Right hindlimb (tissue), 1 donor: ENCODE results near the gene CATSPERE.
"Not testable (repeated sequence)": the region's sequence is repeated elsewhere in the genome, so short reads cannot be mapped to it uniquely, and the experiment has no call there.

Source experiments
- DNase-seq: peaks from one replicate; pipeline ENCODE4 v3.0.0-alpha.2; 2018

CATSPERE gene

DNA sequence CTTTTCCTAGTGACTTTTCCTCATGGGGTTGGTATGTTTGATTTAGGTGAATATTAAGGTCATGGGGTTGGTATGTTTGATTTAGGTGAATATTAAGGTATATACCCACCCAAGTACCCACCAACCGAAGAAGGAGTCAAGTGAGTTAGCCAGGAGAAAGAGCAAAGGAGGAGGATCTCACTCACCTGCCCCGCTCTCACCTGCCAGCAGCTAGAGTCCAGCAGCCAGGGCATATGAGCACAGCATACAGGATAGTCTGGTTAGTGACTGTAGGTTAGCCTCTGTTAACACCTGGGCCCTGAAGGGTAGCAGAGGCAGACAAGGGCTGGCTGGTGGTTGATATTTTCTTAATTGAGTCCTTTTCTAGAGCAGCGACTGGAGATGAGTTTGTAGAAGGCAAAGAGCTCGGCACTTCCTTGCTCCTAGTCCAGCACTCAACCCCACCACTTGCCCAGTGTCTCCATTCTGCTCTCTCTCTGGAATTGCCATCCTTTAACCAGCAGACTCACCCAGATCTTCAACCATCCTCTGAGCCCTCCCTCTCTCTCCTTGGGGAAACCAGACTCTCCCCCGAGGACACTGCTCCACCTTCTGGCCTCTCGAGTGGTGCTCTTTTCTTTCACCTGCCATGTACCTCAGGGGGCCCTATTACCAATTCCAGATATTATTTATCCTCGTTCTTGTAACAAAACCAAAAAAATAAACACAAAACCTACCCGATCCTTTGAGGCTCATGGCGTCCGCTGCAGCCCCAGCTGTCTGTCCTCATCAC lies 175.6 kb downstream of the CATSPERE start:
- no peak for DNase-seq

DNA sequence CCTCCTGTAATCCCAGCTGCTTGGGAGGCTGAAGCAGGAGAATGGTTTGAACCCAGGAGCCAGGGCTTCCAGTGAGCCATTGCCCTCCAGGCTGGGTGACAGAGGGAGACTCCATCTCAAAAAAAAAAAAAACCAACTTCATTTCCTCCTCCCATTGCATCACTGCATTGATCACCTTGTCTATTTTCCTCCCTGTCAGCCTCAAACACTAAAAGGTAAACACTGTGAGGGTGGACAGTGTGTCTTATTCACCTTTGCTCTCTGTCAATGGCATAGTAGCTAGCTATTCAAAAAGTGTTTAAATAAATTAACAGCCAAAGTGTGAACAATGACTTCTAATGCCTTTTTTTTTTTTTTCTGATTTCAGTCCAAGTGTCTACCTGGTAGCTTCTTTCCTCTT lies 178.5 kb downstream of the CATSPERE start:
- DNase-seq: no peak

DNA sequence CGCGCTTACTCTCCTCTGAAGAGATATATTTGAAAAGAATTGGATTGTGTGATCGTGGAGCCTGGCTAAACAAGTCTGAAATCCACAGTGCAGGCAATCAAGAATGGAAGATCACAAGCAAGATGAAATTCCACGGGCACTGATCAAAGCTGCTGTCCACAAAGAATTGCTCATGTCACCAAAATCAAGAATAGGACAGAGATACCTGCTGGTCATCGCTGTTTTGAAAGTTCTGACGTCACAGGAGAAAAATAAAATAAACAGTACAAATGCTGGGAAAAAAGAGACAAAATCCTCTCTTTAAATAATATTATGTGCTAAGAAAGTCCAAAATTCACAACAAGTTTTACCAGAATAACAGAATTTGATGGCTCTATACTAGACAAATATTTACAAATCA lies 179.8 kb downstream of the CATSPERE start:
- DNase-seq: no peak

DNA sequence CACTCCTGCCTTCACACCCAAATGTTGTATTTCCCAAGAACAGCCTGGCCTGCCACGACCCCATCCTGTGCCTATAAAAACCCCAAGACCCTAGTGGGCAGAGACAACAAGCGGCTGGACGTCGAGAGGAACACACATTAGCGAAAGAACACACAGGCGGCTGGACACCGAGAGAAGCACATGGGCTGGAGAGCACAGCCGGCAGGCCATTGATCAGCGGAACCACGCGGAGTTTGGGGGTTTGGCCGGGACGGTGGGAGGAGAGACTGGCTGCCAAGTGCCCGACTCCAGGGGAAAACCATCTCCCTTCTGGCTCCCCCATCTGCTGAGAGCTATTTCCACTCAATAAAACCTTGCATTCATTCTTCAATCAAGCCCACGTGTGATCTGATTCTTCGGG lies 181.5 kb downstream of the CATSPERE start:
- no peak for DNase-seq

DNA sequence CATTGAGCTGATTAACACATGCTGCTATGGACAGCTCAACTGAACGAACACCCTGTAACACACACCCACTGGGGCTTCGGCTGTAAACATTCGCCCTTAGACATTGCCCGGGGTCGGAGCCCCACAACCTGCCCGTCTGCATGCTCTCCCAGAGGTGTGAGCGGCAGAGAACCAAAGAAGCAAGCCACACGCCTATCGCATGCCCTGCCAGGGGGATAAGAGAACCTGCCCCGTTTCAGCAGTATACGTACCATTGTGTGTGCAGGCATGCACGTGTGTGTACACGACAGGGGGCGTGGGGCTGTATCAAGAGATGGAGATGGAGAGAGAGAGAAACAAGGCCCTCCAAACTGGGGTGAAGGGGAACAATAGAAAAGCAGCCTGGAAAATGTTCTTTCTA lies 181.9 kb downstream of the CATSPERE start:
- DNase-seq: no peak

DNA sequence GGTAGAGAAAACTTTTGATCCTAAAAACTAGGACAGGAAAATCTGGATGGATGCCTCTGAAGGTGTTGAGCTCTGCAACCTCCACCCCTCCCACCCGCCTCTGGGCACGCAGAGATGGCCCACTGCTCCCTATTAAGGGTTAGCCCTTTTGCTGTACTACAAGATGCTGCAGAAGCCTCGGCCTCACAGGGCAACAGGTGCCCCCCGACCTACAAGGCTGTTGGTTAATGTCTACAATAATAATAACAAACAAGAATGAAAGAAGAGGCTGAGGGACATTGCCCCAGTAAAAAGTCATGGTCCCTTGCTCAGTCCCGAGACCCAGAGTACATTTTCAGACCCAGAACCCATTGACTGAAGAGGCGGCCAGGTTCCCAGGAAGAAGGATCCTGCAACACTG lies 184.3 kb downstream of the CATSPERE start:
- no peak for DNase-seq

DNA sequence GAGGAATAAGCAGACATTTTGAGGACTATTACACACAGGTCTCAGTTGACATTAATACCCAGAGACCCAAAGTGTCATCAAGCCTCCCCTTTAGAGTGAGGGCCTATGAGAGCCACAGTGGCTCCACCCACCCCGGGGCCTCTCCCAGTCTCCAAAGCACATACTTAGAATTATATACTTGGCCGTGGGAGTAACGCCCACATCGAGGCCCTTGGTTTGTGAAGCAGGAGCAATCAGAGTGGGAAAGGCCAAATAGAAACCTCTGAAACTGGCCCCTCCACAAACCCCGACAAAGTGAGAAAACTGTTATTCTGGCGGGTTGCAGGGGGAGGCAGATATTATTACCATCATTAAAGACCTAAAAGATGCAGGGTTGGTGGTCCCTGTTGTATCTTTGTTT lies 184.8 kb downstream of the CATSPERE start:
- DNase-seq: no peak

DNA sequence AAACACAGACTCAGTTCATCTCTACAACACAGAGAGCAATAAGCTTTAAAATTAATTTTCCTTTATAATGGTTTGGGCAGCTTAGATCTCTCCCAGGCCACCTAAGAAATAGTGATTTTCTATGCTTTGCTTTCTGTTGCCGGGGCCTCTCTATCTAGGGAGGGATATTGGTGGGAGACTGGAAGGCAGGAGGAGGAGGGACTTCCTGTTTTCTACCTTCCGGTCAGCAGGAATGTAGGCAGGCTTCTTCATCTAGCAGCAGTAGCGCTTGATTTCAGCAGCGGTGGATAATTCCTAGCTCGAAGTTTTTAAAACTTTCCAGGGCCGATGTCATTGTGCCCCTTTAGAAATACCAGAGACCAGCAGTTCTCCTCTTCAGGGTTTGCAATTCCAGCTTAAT lies 186.7 kb downstream of the CATSPERE start:
- DNase-seq: no peak

DNA sequence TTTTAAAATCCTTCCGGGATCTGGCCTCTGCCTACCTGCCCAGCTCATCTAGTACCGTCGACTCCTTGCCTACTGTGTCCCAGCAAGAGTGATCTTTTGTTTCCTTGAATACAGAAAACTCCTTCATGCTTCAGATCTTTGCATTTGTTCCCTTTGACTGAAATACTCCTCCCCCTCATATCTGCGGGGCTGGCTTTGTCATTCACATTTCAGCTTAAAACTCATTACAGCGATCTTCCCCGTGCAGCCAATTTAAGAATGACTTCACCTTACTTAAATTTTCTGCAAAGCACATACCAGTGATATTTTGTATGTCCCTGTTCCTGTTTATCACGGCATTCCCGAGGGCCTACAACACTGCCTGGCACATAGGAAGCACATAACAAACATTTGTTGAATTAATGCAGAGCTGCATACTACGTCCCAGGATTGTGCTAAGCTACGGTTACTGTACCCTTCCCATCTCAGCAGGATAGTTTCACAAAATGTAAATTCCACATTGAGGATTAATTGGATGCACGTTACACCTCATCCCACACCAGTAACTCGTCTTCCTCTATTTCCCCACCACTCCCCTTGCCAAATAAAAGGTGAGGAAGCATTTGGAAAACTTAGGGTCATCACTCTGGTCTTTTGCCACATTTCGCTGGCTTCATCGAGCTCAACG lies 191.0 kb downstream of the CATSPERE start:
- no peak for DNase-seq

DNA sequence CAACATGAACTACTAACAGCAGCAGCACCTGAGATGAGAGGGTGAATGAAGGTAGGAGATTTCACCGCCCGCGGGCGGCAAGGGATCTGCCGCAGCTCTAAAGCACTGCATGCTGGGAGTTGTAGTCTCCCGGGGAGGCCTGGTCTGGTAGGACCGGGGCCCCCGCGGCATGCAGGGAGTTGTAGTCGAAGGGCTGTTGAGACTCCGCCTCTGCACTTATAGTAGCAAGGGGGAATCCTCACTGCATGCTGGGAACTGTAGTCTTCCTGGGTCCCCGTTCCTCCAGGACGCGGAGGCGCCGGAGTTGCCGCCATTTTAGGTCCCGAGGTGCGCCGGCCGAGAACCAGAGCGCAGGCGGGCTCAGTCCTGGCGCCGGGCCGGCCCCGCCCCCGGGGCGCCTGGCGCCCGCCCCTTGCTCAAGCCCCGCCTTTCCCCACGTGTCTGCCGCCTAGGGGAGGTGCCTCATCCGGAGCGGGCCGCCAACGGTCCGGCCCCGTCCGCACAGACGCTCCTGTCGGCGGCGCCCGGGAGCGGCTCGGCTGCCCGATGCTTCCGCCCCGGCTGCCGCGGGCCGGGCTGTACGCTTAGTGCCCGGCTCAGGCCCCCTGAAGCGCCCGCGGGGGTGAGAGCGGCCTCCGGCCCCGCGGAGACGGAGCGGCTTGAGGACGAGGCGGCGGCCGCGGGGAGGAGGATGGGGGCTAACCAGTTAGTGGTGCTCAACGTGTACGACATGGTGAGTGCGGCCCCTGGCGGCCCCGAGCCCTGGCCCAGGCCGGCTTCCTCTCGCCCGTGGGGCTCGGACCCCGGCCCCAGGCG lies 191.8 kb downstream of the CATSPERE start, which contains the start of gene DESI2:
DESI2 (plus strand) TSS at position 504 of the 816 bp plus-strand sequence; CDS start at position 692, 188 bp downstream.
- peak; percentile 100 for DNase-seq

DNA sequence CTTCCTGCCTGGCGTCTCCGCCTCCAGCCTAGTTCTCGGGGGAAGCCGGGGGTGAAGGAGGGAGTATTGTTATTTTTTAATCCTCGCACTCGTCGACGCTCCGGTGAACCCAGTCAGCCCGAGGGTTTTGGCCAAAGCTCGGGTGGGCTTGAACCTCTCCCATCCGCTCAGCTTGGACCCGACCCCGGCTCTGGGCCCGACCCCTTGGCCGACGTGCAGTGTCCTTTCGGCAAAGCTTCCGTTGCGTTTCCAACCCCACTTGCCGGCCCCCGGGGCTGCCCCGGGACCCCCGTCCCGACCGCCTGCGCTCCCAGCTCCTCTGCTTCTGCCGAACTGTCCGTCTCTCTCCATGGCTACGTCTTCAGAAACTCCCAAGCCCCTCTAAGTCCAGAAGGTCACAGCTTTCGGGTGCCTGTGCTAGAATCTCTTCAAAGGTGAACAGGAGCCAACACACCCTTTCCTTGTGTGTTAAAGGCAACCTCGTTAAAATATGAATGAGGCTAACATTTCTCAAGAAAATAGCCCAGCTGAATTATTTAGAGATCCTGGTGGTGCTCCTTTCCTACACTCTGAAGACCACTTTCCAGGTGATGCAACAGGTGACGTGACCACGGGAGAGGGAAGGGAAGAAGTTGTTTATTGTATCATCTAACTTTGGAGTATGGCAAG lies 192.5 kb downstream of the CATSPERE start:
- DNase-seq: no peak

DNA sequence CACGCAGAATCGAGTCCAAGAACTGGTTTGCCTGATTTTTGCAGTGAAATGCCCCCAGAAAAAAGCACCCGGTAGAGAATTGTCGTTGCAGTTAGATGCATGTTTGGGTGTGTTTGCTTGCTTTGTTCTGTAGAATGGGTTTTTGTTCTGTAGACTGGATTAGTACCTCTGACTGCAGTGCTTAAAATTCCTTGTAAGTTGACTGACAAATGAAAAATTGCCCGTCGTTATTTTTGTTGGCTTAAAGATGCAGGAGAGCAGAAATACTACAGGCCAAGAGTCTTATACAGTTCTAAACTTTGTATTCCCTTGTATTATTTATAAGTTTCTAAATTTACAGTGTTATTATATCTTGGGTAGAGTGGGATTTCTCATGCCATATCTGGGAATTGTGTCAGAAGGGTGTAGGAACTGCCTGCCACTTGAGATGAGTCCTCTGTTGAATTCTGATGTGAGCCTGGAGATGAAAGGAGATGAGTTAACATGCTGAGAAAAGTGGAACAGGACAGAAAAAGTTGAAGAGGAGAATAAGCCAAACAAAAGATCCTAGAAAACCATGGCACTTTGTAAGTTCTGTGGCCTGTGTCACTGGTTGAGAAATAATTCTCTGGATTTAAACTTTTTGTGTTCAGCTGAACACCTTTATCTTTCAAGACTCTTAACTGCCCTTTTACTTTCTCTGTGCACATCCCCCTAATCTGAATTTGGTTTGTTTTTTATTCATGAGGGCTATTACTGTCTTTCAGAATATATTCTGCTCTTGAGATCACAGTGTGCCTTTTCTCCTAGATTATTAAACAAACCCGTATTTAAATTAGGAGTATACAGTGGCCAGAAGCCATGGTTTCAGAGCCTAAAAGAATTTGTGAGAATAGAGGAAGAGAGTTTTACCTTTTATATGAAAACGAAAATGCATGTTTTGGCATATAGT lies 193.3 kb downstream of the CATSPERE start:
- no peak for DNase-seq

DNA sequence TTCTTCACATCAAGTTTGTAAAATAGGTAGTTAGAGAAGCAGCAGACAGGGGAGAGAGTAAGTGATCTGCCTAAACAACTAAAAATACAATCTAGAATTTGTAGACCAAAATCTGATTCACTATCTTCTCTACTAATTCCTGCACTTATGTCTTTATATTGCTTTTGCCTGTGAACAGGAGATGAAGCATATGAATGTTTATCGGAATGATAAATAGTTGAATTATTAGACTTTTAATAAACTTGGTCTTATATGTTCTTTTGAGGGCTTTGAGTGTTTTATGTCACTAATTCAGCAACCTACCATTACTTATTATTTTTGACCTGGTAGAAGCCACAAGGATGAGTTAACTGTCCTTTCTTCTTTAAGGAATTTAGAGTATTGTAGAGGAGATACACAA lies 194.1 kb downstream of the CATSPERE start:
- no peak for DNase-seq

DNA sequence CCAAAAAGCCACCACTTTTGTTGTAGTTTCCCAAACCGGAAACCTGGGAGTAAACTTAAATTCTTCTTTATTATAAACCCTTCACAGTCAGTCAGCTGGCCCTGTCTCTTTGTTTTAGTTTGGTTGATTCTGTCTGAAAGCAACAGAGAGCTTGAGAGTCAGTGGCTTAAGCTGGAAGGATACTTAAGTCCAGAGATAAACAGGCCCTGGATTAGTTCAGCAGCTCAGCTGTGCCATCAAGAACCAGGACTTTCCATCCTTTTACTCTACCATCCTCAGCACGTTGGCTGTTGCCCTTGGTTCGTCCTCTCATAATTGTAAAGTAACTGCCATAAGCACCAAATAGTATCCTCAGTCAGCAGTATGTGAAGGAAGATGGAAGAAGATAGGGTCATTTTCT lies 196.3 kb downstream of the CATSPERE start:
- no peak for DNase-seq

DNA sequence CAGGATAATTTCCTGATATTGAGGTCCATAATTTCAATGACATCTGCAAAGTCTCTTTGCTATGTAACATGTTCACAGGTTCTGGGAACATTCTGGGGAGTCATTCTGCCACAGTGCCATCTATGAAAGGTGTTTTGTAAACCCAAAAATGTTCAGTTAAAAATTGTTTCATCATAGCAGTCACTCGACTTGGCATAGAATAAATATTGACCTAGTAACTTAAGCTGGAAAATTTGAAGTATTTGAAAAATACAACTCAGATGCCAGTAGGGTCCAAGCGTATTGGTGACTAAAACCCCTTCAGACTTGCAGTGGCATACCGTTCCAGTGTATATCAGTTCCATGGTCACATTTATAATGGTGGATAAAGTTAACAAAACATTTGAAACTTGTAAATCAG lies 198.6 kb downstream of the CATSPERE start:
- no peak for DNase-seq

DNA sequence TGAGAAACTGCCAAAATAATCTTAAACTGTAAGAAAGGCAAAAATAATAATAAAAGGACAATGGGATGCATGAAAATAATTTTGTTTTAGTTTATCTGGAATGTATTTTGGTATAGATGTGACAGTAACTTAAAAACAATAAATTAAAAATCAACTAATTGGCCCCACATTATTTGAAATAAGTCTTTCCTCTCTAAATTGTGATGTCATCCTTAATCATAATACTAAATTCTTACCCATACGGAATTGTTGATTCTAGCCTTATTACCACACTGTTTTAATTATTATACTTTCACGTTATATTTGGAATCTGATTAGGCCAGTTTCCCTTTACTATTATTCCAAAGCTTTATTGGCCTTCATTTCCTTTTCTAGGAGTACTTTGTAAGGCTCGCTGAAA lies 199.5 kb downstream of the CATSPERE start:
- DNase-seq: no peak

DNA sequence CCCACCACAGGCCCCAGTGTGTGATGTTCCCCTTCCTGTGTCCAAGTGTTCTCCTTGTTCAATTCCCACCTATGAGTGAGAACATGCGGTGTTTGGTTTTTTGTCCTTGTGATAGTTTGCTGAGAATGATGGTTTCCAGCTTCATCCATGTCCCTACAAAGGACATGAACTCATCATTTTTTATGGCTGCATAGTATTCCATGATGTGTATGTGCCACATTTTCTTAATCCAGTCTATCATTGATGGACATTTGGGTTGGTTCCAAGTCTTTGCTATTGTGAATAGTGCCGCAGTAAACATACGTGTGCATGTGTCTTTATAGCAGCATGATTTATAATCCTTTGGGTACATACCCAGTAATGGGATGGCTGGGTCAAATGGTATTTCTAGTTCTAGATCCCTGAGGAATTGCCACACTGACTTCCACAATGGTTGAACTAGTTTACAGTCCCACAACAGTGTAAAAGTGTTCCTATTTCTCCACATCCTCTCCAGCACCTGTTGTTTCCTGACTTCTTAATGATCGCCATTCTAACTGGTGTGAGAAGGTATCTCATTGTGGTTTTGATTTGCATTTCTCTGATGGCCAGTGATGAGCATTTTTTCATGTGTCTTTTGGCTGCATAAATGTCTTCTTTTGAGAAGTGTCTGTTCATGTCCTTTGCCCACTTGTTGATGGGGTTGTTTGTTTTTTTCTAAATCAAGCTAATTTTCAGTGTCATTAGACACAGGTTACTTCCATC lies 200.7 kb downstream of the CATSPERE start:
- DNase-seq: not testable (repeated sequence)

DNA sequence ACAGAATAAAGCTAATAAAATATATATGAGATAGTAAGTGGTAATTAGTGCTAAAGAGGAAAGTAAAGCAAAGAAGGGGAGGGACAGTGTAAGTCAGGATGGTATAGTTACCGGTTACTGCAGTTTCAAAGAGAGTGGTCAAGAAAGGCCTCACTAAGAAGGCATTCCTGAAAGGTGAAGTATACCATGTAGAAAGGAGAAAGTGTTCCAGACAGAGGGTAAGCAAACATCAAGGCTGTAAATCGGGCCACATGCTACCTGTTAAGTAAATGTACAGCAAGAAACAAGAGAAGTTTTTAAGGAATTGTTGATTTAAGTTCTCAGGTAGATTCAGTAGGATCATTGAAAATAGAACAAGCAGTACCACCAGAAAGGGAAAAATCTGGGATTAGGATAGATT lies 201.5 kb downstream of the CATSPERE start:
- DNase-seq: no peak

DNA sequence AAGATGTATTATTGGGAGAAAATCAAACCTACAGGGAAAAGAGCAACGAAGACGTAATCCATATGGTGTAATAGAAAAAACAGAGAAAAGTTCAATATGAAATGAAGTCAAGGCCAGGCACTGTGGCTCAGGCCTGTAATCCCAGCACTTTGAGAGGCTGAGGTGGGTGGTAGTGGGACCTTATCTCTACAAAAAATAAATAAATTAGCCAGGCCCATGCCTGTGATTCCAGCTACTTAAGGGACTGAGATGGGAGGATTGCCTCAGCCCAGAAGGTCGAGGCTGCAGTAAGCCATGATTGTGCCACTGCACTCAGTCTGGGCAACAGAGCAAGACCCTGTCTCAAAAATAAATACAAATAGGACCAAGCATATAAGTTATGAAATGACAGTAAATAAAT lies 203.3 kb downstream of the CATSPERE start:
- no peak for DNase-seq

DNA sequence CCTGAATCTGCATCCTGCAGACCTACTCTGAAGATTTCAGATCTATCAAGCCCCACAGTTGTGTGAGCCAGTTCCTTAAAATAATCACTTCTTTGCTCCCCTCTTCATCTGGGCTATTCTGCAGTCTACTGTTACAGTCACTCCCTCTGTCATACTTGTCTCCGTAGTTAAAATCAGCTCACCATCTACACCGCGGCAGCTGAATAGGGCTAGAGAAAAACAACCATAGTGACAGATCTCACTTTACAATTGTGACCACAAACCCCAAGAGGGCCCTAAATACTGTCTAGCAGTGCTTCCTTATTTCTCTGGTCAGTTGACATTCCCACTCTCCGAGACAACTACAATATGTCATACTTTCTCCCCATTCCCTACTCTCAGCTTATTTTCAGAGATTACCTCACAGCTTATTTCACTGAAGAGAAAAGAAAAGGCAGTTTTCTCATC lies 204.7 kb downstream of the CATSPERE start:
- DNase-seq: peak; percentile 48
